ENCODE results near the gene IRF1.
A peak's percentile ranks its signal among the peaks of the same experiment; 100 is the strongest.
"Not testable (repeated sequence)": the region's sequence is repeated elsewhere in the genome, so short reads cannot be mapped to it uniquely, and the experiment has no call there.

IRF1 gene

DNA sequence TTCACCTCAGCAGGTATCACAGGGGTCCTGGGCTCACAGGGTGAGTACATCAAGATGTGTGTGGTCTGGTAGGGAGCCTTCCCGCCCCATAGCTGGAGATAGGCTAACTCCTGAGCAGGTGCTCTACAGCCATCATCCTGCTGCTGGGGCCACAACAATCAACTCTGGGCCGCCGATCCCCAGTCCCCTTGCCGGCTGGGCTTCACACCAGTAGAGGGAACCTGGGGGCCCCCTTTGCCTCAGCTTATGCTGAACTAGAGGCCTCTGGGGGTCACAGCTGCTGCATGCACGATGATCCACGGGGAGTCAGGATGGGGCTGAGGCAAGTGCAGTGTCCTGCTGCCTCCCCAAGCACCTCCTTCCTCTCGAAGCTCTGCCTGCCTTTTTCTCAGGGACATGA is 46.5 kb downstream of the IRF1 start:
- in situ Hi-C loops (cut with MboI; ENCODE audit: low sequenced_read_pairs, unreplicated experiment) = no loop called here
- TF ChIP-seq, protein P1, sequence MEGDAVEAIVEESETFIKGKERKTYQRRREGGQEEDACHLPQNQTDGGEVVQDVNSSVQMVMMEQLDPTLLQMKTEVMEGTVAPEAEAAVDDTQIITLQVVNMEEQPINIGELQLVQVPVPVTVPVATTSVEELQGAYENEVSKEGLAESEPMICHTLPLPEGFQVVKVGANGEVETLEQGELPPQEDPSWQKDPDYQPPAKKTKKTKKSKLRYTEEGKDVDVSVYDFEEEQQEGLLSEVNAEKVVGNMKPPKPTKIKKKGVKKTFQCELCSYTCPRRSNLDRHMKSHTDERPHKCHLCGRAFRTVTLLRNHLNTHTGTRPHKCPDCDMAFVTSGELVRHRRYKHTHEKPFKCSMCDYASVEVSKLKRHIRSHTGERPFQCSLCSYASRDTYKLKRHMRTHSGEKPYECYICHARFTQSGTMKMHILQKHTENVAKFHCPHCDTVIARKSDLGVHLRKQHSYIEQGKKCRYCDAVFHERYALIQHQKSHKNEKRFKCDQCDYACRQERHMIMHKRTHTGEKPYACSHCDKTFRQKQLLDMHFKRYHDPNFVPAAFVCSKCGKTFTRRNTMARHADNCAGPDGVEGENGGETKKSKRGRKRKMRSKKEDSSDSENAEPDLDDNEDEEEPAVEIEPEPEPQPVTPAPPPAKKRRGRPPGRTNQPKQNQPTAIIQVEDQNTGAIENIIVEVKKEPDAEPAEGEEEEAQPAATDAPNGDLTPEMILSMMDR (IDR thresholded peaks at IDR 0.05; ENCODE audit: borderline replicate concordance, control extremely low read depth, extremely low read depth, insufficient read depth, missing control alignments) = no peak
- DNase-seq (ENCODE audit: low spot score) = no peak

DNA sequence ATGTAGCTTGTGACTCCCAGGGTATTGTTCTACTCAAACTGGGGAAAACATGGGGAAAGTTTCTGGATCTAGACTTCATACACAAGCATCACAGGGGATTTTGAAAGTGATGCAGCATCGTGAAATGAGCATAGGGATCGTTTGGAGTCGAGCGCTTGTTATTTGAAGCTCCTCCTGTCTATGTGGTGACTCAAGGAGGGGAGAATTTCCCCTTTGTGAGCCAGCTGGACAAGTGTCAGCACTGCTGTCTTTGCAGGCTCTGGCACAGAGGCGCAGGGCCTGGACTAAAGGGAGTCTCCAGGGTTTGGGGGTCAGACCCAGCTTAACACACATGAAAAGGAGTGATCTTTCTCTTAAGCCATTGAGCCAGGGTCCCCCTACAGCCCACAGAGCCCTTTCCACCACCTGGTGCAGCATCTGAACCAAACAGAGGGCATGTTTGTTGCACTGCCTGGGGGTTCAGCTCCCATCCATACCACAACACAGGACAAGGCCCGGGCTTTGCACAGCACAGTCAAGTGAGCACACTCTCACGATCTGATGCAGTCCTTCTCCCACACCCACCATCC is 51.0 kb downstream of the IRF1 start:
- in situ Hi-C loops (cut with MboI; ENCODE audit: low sequenced_read_pairs, unreplicated experiment) = no loop called here
- TF ChIP-seq, protein P1 (IDR thresholded peaks at IDR 0.05; ENCODE audit: borderline replicate concordance, control extremely low read depth, extremely low read depth, insufficient read depth, missing control alignments) = no peak
- no peak for DNase-seq (ENCODE audit: low spot score)

DNA sequence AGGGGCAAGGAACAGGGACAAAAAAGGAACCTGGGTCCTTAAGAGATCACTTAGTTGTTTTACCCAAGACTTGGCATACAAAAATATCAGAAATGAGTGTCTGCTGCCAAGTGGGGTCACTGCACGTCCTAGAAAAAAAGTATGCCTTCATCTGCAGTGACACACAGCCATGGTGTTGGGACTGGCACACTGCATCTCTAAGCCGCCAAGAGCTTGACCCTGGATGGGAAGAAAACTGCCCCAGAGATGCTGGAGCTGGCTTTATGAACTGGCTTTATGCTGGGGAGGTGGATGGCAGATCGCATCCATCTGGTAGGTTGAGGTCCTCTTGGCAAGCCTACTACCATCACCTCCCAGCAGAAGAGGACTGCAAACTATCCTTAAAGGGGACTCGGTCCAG is 51.7 kb downstream of the IRF1 start:
- TF ChIP-seq, protein P1 (IDR thresholded peaks at IDR 0.05; ENCODE audit: borderline replicate concordance, control extremely low read depth, extremely low read depth, insufficient read depth, missing control alignments) = no peak
- in situ Hi-C loops (cut with MboI; ENCODE audit: low sequenced_read_pairs, unreplicated experiment) = no loop called here
- DNase-seq (ENCODE audit: low spot score) = no peak

DNA sequence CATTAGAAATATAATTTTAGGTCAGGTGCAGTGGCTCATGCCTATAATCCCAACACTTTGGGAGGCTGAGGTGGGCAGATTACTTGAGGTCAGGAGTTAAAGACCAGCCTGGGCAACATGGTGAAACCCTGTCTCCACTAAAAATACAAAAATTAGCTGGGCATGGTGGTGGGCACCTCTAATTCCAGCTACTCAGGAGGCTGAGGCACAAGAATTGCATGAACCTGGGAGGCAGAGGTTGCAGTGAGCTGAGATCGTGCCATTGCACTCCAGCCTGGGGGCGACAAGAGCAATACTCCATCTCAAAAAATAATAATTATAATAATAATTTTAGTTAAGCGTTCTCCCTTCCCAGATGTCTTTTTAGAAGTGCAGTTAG is 52.3 kb downstream of the IRF1 start:
- DNase-seq (ENCODE audit: low spot score); in situ Hi-C loops (cut with MboI; ENCODE audit: low sequenced_read_pairs, unreplicated experiment): not testable (repeated sequence)

DNA sequence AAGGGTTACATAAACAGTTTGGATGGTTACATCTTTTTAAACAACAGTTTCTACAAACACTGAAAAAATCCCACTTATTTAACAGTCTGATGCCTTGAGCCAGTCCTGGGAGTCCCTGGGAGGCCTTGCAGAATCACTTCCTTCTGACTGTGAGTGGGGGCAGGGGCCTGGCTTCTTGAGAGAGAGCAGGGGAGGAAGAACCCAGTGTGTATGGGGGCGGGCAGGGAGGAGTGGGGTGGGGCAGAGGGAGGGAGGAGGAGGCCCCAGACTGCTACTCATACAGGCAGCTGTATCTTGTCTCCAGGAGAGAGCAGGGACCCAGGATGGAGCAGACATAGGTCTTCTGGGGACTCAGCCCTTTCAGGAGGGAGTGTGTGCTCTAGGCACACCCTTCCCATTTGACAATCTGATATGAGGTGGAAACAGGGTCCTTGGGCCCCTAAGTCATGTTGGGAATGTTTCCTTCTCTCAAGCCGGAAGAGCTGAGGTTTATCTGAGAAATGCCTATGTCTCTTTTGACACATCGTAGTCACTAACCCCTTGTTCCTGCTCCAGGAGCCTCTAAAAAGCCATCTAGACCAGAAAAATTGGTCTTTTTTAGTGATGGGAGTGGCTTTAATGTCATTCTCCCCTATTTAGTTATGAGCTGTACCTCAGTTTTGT is 52.8 kb downstream of the IRF1 start:
- TF ChIP-seq, protein P1 (IDR thresholded peaks at IDR 0.05; ENCODE audit: borderline replicate concordance, control extremely low read depth, extremely low read depth, insufficient read depth, missing control alignments) = no peak
- DNase-seq (ENCODE audit: low spot score) = peak; percentile 76
- in situ Hi-C loops (cut with MboI; ENCODE audit: low sequenced_read_pairs, unreplicated experiment) = no loop called here

DNA sequence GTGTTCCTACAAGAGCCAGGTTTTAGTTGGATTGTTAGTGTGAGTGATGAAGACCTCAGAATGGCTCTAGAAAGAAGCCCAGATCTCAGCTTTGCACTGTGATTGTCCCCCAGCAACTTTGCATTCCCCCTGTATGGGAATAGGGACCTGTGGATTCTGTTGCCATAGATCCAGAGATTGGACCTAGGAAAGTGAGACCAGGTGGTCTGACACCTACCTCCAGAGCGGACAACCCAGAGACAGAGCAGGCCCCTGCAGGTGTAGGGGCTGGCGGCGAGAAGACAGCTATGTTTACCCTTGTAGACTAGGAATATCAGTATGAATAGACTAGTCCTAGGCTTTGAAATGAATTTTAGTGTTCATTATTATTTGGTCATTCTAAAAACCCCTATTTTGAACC is 53.6 kb downstream of the IRF1 start:
- TF ChIP-seq, protein P1 (IDR thresholded peaks at IDR 0.05; ENCODE audit: borderline replicate concordance, control extremely low read depth, extremely low read depth, insufficient read depth, missing control alignments) = no peak
- in situ Hi-C loops (cut with MboI; ENCODE audit: low sequenced_read_pairs, unreplicated experiment) = no loop called here

DNA sequence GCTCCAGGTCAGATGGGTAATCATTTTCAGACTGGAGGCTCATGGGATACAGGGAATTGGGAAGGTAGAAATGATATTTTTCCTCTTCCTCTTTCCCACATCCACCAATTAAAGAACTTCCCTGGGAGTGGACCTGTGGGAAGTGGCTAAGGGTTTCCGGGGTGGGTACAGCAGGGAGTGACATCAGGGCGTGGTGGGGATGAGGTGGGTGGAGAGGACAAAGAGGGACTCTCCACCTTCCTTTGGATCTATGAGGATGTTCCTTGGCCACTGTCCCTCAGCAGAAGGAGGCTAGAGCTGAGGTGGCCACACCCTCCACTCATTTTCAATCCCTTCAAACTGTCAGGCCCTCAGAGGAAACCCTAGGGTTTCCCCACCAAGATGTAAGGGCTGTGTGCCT is 54.7 kb downstream of the IRF1 start:
- in situ Hi-C loops (cut with MboI; ENCODE audit: low sequenced_read_pairs, unreplicated experiment) = no loop called here
- TF ChIP-seq, protein P1 (IDR thresholded peaks at IDR 0.05; ENCODE audit: borderline replicate concordance, control extremely low read depth, extremely low read depth, insufficient read depth, missing control alignments) = no peak
- DNase-seq (ENCODE audit: low spot score) = no peak

More for the DNA sequence above, 53.6 kb downstream of the IRF1 start:
- no peak for DNase-seq (ENCODE audit: low spot score)
